Measurements from ENCODE around the gene THUMPD2. TPM values are rescaled to one million over a fixed set of nuclear protein-coding genes. Genes with fewer than 3 reads are reported as not detected.
A peak's percentile ranks its signal among the peaks of the same experiment; 100 is the strongest.

THUMPD2 gene
- total and polyA plus RNA-seq, 8 donors = 9.6 to 34.6 (median 27.9) TPM

DNA sequence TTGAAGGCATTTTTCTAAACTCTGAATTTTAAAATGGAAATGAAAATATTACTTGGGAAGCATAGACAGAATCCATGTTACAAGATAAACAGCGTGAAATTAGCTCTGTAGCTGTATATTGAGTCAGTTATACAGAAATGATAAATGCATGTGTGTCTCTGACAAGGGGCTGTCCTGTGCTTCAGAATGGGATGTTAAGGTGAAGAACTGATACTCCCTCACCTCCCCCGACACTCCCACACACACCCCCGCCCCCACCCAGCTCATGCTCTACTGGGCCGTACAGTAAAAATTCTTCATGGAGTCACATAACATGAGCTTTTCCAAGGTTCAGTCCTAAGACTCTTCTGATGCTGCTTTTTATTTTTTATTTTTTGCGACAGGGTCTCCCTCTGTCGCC lies 869 bp upstream of the THUMPD2 start:
- Histone ChIP-seq H3K27ac (no peak overlapping the region), H3K9me3 (no peaks in the 10 kb centered on the region), H3K27me3 (no peaks in the 10 kb centered on the region), H3K4me3 (no peak overlapping the region), H3K4me1 (peaks cover 9 to 48% of the 10 kb centered on the region in 2 donors), H3K36me3 (no peaks in the 10 kb centered on the region)
- DNase-seq = no peak
- intact Hi-C loops (cut with DNase I) = no loop called here
- no peak for ATAC-seq
- TF ChIP-seq CTCF (IDR thresholded peaks at IDR 0.05) = no peak

DNA sequence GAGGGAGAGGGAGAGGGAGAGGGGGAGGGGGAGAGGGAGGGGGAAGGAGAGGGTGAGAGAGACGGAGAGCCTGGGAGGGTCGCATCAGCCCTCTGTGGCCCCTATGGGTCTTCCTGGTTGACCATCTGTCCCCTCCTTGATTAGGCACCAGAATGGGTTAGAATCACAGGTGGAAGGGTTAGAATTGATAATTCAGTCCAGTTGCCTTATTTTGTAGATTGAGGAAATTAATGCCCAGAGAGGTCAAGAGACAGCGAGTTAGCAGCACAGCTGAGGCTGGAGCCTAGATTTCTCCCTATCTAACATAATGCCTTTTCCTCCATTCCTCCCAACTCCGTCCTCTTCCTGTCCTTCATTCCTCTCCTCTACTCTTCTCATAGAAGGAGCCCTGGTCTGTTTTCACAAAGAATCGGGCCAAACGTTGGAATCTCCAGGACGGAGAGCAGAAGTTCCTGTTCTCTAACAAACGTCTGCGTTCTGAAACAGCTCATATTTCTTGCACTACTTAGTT lies 338 bp upstream of the THUMPD2 start:
- ATAC-seq (peak; percentile 2), DNase-seq (no peak)
- Histone ChIP-seq H3K36me3 (no peaks in the 10 kb centered on the region), H3K27ac (peak overlapping the region in 1 of 2 donors; percentile 87), H3K9me3 (no peaks in the 10 kb centered on the region), H3K4me1 (peaks cover 9 to 53% of the 10 kb centered on the region in 2 donors), H3K27me3 (no peaks in the 10 kb centered on the region), H3K4me3 (peak overlapping the region; percentile 69 to 70)
- no peak for TF ChIP-seq CTCF (IDR thresholded peaks at IDR 0.05)
- intact Hi-C loops (cut with DNase I) = no loop called here

DNA sequence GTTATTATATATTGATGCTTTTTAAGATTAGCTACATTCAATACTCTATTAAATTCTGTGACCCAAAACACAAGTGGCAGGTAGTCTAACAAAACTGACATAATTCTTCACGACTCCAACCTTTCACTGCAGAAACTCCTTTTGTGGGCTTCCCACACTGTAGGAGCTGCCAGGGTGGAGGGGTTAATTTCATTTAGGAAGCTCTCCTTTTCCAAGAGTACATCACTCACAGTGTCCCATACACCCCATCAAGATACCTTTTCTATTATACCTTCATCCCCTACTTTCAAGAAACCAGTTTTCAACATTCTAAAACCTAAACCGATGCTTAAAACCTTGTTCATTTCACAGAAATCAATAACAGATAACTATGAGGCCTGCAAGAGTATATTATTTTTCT lies 825 bp downstream of the THUMPD2 start:
- no peaks in the 10 kb centered on the region for H3K27me3 ChIP-seq
- H3K36me3 ChIP-seq = no peaks in the 10 kb centered on the region
- peak overlapping the region; percentile 69 to 70 for H3K4me3 ChIP-seq
- no peaks in the 10 kb centered on the region for H3K9me3 ChIP-seq
- H3K4me1 ChIP-seq = peaks cover 9 to 60% of the 10 kb centered on the region in 2 donors
- peak overlapping the region; percentile 85 to 87 for H3K27ac ChIP-seq
- peak; percentile 7 for ATAC-seq
- no peak for DNase-seq
- intact Hi-C loops (cut with DNase I) = no loop called here
- TF ChIP-seq CTCF (IDR thresholded peaks at IDR 0.05) = no peak

DNA sequence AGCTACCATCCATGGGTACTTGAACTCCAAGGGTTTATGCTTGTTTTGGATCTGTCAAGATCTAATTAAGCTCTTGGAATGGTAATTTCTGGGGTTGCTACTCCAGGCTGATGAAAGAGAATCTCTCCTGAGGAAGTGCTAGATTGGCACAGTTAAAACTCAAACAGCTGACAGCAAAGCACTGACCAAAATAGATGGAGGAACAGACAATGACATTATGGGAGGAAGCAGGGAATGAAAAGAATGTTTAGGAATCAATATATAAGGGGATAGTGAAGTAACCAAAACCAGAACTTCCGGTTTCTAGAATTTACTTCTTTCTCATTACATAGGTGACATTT lies 6.3 kb downstream of the THUMPD2 start:
- ATAC-seq (no peak), DNase-seq (no peak)
- no peak for TF ChIP-seq CTCF (IDR thresholded peaks at IDR 0.05)
- Histone ChIP-seq H3K27me3 (no peaks in the 10 kb centered on the region), H3K4me1 (peaks cover 6 to 48% of the 10 kb centered on the region in 2 donors), H3K36me3 (peaks cover 0 to 18% of the 10 kb centered on the region in 2 donors), H3K4me3 (no peak overlapping the region), H3K27ac (no peak overlapping the region), H3K9me3 (no peaks in the 10 kb centered on the region)
- intact Hi-C loops (cut with DNase I) = no loop called here

DNA sequence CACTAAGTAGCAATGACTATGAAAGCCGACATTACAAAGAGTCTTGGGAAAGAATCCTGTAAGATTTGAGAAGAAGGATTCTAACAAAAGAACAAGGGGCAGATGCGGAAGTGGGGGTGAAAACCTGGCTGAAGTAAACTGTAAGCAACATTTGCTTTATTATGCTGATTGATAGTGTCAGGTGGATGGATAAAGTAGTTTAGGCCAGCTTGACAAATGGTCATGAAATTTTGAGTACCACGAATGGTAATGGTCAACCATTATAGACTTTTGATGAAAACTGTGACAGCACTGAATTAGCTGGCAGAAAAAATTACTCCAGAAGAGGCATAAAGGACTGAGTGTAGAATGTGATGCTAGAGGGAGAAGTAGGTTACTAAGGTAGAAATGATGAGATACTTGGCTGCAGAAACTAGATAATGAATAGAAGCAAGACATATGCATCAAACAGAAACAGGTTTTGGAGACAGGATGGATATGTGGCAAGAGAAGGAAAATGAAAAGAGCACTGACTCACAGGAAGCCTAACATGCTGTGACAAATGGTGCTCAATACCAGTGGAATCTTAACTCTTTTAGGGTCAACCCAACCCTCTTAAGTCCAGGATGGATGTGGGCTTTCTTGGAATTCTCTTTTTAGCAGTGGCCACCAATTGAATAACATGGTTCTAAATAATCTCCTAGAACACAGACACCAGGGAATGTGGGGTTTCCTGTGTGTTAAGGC lies 6.8 kb downstream of the THUMPD2 start:
- Histone ChIP-seq H3K4me3 (no peak overlapping the region), H3K27me3 (no peaks in the 10 kb centered on the region), H3K36me3 (peaks cover 0 to 18% of the 10 kb centered on the region in 2 donors), H3K4me1 (peaks cover under 1 to 42% of the 10 kb centered on the region in 2 donors), H3K9me3 (no peaks in the 10 kb centered on the region), H3K27ac (no peak overlapping the region)
- no peak for DNase-seq
- TF ChIP-seq CTCF (IDR thresholded peaks at IDR 0.05) = no peak
- intact Hi-C loops (cut with DNase I) = no loop called here
- ATAC-seq = no peak
